Measurements from ENCODE around the gene HMGB2. TPM values are rescaled to one million over a fixed set of nuclear protein-coding genes. Genes with fewer than 3 reads are reported as not detected.

Gene HMGB2
- total and polyA plus RNA-seq, 12 donors, result 7.5 to 83.1 (median 24.7) TPM

GRCh38 chr4:173380987-173381386 is 46.8 kb upstream of the HMGB2 start:
- intact Hi-C loops (cut with DNase I), result no loop called here
- Histone ChIP-seq H3K4me1 (replicated peaks in 1 of 2) (no peaks in the 10 kb centered on the region), H3K4me3 (no peak overlapping the region), H3K27me3 (no peaks in the 10 kb centered on the region), H3K36me3 (replicated peaks in 1 of 2) (no peaks in the 10 kb centered on the region), H3K27ac (no peak overlapping the region), H3K9me3 (replicated peaks in 1 of 3) (no peaks in the 10 kb centered on the region)
- TF ChIP-seq POLR2A (IDR thresholded peaks at IDR 0.05), result no peak
- no peak for TF ChIP-seq CTCF (IDR thresholded peaks at IDR 0.05)
- no peak for DNase-seq

GRCh38 chr4:173379929-173380328 is 45.8 kb upstream of the HMGB2 start:
- no peaks in the 10 kb centered on the region for H3K36me3 ChIP-seq (replicated peaks in 1 of 2)
- H3K4me3 ChIP-seq, result no peak overlapping the region
- 91 to 98% (median 94%) methylated on average over 3 of the region's 3 CpGs for WGBS, 4 donors
- no peak for TF ChIP-seq POLR2A (IDR thresholded peaks at IDR 0.05)
- TF ChIP-seq CTCF (IDR thresholded peaks at IDR 0.05), result no peak
- no peak for DNase-seq
- H3K27me3 ChIP-seq, result no peaks in the 10 kb centered on the region
- H3K27ac ChIP-seq, result no peak overlapping the region
- intact Hi-C loops (cut with DNase I), result no loop called here
- H3K9me3 ChIP-seq (replicated peaks in 1 of 3), result no peaks in the 10 kb centered on the region
- H3K4me1 ChIP-seq (replicated peaks in 1 of 2), result no peaks in the 10 kb centered on the region

GRCh38 chr4:173374588-173374987 is 40.4 kb upstream of the HMGB2 start:
- WGBS, 4 donors, result 89 to 95% (median 92%) methylated on average over 2 of the region's 2 CpGs
- Histone ChIP-seq H3K4me3 (no peak overlapping the region), H3K9me3 (replicated peaks in 1 of 3) (no peaks in the 10 kb centered on the region), H3K27me3 (no peaks in the 10 kb centered on the region), H3K4me1 (replicated peaks in 1 of 2) (peaks cover 0 to 16% of the 10 kb centered on the region in 2 donors), H3K36me3 (replicated peaks in 1 of 2) (no peaks in the 10 kb centered on the region), H3K27ac (peak overlapping the region in 1 of 5 donors; percentile 18)
- intact Hi-C loops (cut with DNase I), result loop anchor here in 1 of 2 donors (5.0 kb wide), 1 partner anchor 42 kb away; the partner anchor contains the start of gene HMGB2
- TF ChIP-seq POLR2A (IDR thresholded peaks at IDR 0.05) (no peak), CTCF (IDR thresholded peaks at IDR 0.05) (no peak)
- DNase-seq, result no peak

- Histone ChIP-seq H3K4me3 (peak overlapping the region; percentile 13 to 92 (median 59)), H3K27me3 (no peaks in the 10 kb centered on the region), H3K9me3 (replicated peaks in 1 of 3) (no peaks in the 10 kb centered on the region), H3K36me3 (replicated peaks in 1 of 2) (no peaks in the 10 kb centered on the region), H3K27ac (peak overlapping the region; percentile 46 to 91 (median 64)), H3K4me1 (replicated peaks in 1 of 2) (peaks cover 0 to 22% of the 10 kb centered on the region in 2 donors)
- TF ChIP-seq CTCF (IDR thresholded peaks at IDR 0.05), result peak in 1 of 6 experiments; percentile 9
- peak in 1 of 2 donors; percentile 58 for TF ChIP-seq POLR2A (IDR thresholded peaks at IDR 0.05)
- WGBS, 4 donors, result 0% methylated on average over 26 to 68 of the region's 68 CpGs
- intact Hi-C loops (cut with DNase I), result loop anchor here in 1 of 2 donors (5.0 kb wide), 1 partner anchor 39 kb away; the partner anchor contains the start of gene HMGB2
- peak; percentile 73 to 82 (median 76) for DNase-seq
These were observed 37.4 kb upstream of the HMGB2 start for GRCh38 chr4:173371292-173372192.
